Sigmoid colon (tissue), 7 donors: ENCODE measurements around the gene ARHGAP12. TPM values are rescaled to one million over a fixed set of nuclear protein-coding genes. Genes with fewer than 3 reads are reported as not detected.

Source experiments
- DNase-seq: peaks from one replicate; pipeline ENCODE4 v3.0.0-alpha.2; 2019
- H3K27ac ChIP-seq, 4 donors: fragments of 200-600 bp; sonication (generic); one replicate each; pipeline ENCODE4 v1.5.1; 2016 to 2019; ENCODE audit warnings: mild to moderate bottlenecking in 1 of 4
- H3K27me3 ChIP-seq, 3 donors: fragments of 200-600 bp; sonication (generic); one replicate each; pipeline ENCODE4 v1.5.1; 2019; ENCODE audit warnings: mild to moderate bottlenecking in 1 of 3
- H3K36me3 ChIP-seq, 4 donors: fragments of 200-600 bp; sonication (generic); one replicate each; pipeline ENCODE4 v1.5.1; 2016 to 2019
- H3K4me1 ChIP-seq, 4 donors: fragments of 200-600 bp; sonication (generic); one replicate each; pipeline ENCODE4 v1.5.1; 2017 to 2019
- H3K4me3 ChIP-seq, 4 donors: fragments of 200-600 bp; sonication (generic); one replicate each; pipeline ENCODE4 v1.5.1; 2017 to 2019; ENCODE audit warnings: mild to moderate bottlenecking in 2 of 4, moderate library complexity in 1 of 4
- H3K9me3 ChIP-seq, 4 donors: fragments of 200-600 bp in 3 of 4; sonication (generic) in 3 of 4; one replicate each; pipeline versions ENCODE4 v1.5.1 to v1.6.1; 2013 to 2019
- CTCF ChIP-seq, 4 experiments: fragments of 450-650 bp in 3 of 4; fragments of 200-600 bp in 1 of 4; IDR thresholded peaks; one replicate each; pipeline ENCODE4 v1.5.1; 2016 to 2019; ENCODE audit warnings: antibody characterized with exemption in 4 of 4, mild to moderate bottlenecking in 3 of 4, moderate library complexity in 2 of 4
- EP300 ChIP-seq, 4 donors: sonication (generic); formaldehyde crosslinking; IDR thresholded peaks; one replicate each; pipeline ENCODE4 v1.6.1; 2017; ENCODE audit warnings: antibody characterized with exemption in 4 of 4
- POLR2A ChIP-seq, 2 donors: fragments of 450-650 bp; IDR thresholded peaks; one replicate each; pipeline ENCODE4 v1.6.1; 2016; ENCODE audit warnings: antibody characterized with exemption in 2 of 2, mild to moderate bottlenecking in 2 of 2, moderate library complexity in 2 of 2
- POLR2AphosphoS5 ChIP-seq, 4 donors: sonication (generic); formaldehyde crosslinking; IDR thresholded peaks; one replicate each; pipeline ENCODE4 v1.6.1; 2017; ENCODE audit warnings: antibody characterized with exemption in 4 of 4
- WGBS, 2 donors: extraction: QIAGEN DNeasy Blood & Tissue Kit; methylation state at CpG; one replicate each; pipeline ENCODE4 v1.1.7; 2013; 5-methylcytosine and 5-hydroxymethylcytosine counted together
- intact Hi-C: fragments of 100-400 bp; cut with DNase I; formaldehyde crosslinking; loops from one replicate; pipeline ENCODE4 v1.15.1; 2023
- polyA plus RNA-seq, 3 donors: library from polyadenylated mRNA; stranded (reverse); fragments of 200-250 nt; gene quantifications; one replicate each; pipeline ENCODE4 v1.2.3, GENCODE V29; 2013
- small RNA-seq, 3 donors: library from RNA; depleted of rRNA; stranded (forward); fragments of <200 nt; gene quantifications; one replicate each; pipeline ENCODE3, GENCODE V24; 2016
- total RNA-seq, 4 donors: library from RNA; depleted of rRNA; stranded (reverse); fragments of >200 nt; gene quantifications; one replicate each; pipeline ENCODE4 v1.1.0, GENCODE V29; 2016
- donor health status: healthy with polysubstance abuse.
- donor health status: Bipolar disorder and iron deficiency.
- donor health status: healthy.

The ARHGAP12 gene
- total and polyA plus RNA-seq, 7 donors: 14.1 to 90.5 (median 44.9) TPM

DNA sequence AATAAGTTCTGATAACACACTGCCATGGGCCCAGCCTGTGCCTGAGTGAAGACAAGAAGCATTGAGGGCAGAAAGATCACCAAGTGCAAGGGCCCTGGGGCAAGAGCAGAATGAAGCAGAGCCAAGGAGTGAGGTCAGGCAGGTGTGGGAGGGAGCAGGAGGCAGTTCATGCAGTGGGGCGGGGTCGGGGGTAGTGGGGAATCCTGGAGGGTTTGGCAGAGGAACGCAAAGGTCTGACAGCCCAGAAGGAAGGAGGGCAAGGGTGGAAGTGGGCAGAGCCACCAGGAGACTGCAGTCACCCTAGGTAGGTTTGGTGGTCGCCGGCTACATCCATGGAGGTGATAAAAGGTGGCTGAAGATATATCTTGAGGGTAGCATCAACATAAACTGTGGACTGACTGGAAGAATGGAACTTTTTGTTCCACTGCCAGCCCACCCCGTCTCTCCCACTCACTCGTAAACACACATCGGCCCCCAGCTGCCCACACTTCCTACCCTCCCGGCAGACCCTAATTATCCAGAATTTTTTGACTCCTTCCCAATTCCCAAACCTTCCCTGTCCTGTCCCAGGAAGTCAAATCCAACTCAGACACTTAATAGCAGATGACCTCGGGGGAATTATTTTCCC lies 172.4 kb downstream of the ARHGAP12 start:
- WGBS, 2 donors: 77 to 78% methylated on average over 10 of the region's 10 CpGs
- peak overlapping the region in 3 of 4 donors; percentile 93 to 99 (median 95) for H3K27ac ChIP-seq
- intact Hi-C loops: loop anchor here (5.0 to 10.0 kb wide), 4 partner anchors 51 to 724 kb away; partner anchors contain the start of genes ZEB1 and ZNF438

More for the DNA sequence above, 172.4 kb downstream of the ARHGAP12 start:
- Histone ChIP-seq H3K4me3 (no peak overlapping the region), H3K9me3 (no peaks in the 10 kb centered on the region), H3K4me1 (peaks cover 0 to 52% (median 40%) of the 10 kb centered on the region in 4 donors), H3K27me3 (no peaks in the 10 kb centered on the region), H3K36me3 (no peaks in the 10 kb centered on the region)
- TF ChIP-seq POLR2AphosphoS5 (IDR thresholded peaks at IDR 0.05) (no peak), EP300 (IDR thresholded peaks at IDR 0.05) (no peak), CTCF (IDR thresholded peaks at IDR 0.05) (no peak), POLR2A (IDR thresholded peaks at IDR 0.05) (no peak)
- DNase-seq: no peak

Small RNAs within 50 kb of the gene (small RNA-seq; reads per million reads assigned to genes)
- gene RF00019: 0 reads per million in 3 donors

Other genes with a start within 250 kb of the ARHGAP12 start
- 100 to 1,000 TPM; 199 to 270 (median 240) TPM for gene KIF5B, start 127.6 kb upstream of the ARHGAP12 start, total RNA-seq
- gene KIF5B, start 127.6 kb upstream of the ARHGAP12 start, polyA plus RNA-seq: 10 to 100 TPM; 42.6 to 78.7 (median 68.0) TPM